Fibroblast of mammary gland (primary cell): ENCODE data around the gene TIMM29.

Experiments
- DNase-seq: peaks from one replicate; pipeline ENCODE4 v3.0.0-alpha.2; 2010; ENCODE audit warnings: low read depth
- H3K4me3 ChIP-seq: 2 replicates; pipeline ENCODE4 v1.5.1; 2011; ENCODE audit warnings: low read depth, mild to moderate bottlenecking, low read length, moderate library complexity; ENCODE audit not compliant: control insufficient read depth
- CTCF ChIP-seq: conservative IDR thresholded peaks from 2 replicates; pipeline ENCODE4 v1.5.1; 2011; ENCODE audit warnings: low read depth, low read length, inconsistent platforms; ENCODE audit not compliant: control insufficient read depth, insufficient read depth

TIMM29 gene

DNA sequence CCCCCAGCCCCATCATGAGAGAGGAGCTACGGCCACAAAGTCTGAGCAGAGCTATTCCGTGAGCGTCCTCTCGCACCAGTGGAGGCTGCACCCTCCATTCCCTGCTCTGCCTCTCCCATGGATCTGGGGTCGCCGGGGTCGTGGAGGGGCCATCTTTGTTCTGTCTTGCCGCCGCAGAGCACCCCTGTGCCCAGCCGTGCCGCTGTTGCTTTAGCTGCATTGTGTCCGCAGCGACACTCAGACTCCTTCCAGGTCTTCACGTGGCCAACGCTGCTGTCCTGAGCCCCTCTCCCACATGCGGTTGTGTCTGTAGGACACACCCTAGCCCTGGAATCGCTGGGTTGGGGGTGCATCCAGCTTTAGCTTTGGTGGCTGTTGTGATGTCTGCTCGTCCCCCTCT lies 16.0 kb upstream of the TIMM29 start:
- DNase-seq = no peak
- TF ChIP-seq CTCF = no peak
- no peak overlapping the region for H3K4me3 ChIP-seq

DNA sequence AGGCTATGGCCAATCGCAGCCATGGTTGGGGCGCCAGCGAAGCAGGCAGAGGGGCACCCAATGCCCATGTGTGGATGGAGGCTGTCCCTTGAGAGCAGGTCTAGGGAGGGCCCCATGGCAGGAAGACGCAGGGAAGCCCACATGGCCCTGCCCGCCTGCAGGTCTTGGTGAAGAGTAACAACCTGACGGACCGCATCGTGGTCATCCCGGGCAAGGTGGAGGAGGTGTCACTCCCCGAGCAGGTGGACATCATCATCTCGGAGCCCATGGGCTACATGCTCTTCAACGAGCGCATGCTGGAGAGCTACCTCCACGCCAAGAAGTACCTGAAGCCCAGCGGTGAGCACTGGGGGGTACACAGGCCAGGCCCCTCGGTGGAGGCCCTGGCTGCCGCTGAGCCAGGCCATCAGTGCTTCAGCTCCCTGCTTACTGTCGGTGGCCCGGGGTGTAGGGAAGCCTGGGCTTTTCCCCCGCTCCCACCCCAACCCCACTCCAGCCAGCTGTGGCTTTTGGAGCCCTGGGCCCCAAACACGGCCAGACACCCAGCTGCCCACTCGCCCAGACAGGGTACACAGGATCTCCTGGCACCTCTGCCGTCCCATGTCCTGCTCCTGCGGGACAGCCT lies 14.8 kb upstream of the TIMM29 start:
- no peak for TF ChIP-seq CTCF
- no peak overlapping the region for H3K4me3 ChIP-seq
- no peak for DNase-seq

DNA sequence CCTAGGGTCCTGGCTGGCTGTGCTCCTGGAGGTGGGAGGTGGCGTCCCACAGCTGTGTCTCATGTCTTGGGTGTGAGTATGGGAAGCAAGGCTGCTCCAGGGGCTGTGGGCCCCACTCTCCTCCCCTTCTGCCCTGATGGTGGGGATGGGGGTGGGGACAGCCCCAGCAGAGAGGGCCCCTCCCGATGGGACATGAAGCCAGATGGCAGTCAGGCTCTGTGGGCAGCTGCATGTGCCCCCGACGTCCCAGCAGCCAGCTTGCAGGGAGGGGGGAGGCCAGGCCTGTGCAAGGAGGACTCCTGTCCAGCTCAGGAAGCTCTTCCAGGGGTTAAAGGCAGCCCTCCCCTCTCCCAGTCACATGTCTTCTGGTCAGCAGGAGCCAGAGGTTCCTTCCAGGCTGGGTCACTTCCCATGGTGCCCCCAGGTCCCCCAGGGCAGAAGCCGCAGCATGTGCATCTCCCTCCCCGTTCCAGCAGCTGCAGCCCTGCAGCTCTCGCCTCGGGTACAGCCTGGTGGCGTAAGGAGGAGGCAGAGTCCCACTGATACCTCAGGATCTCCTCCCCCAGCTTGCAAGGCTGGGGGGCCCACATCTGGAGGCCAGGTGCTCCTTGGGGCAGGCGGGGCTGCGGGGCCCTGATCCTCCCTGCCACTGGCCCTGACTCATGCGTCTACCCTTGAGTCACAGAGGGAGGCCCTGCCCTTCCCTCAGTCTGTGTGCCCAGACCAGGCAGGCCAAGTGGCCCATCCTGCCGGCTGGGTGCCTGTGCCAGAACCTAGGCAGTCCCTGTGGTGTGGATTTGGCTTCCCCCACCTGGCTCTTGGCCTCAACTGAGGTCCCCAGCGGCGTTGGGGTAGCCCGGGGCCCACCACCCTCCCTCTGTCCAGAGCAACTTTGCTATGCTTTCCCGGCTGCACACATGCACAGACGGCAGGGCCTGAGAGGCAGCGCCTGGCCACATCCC lies 13.2 kb upstream of the TIMM29 start:
- no peak overlapping the region for H3K4me3 ChIP-seq
- peak; percentile 57 for TF ChIP-seq CTCF
- peak; percentile 96 for DNase-seq

- no peak for TF ChIP-seq CTCF
- no peak for DNase-seq
Measured at GRCh38 chr19:10916602-10917001, 12.0 kb upstream of the TIMM29 start.

DNA sequence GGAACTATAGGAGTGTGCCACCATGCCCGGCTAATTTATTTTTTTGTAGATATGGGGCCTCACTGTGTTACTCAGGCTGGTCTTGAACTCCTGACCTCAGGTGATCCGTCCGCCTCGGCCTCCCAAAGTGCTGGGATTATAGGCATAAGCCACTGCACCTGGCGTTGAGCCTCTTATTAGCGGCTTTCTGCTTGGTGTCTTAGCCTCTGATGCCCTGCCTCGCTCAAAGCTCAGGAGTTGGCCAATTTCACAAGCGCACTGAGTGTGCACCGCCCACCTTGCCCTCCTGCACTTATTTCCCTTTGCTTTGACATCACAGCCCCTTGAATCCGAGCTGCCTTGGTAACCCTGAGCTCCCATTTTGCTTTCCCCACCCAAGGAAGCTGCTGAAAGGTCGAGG lies 10.3 kb upstream of the TIMM29 start:
- DNase-seq = no peak
- no peak overlapping the region for H3K4me3 ChIP-seq
- TF ChIP-seq CTCF = no peak

More at GRCh38 chr19:10916602-10917001, 12.0 kb upstream of the TIMM29 start:
- no peak overlapping the region for H3K4me3 ChIP-seq

GRCh38 chr19:10919352-10920287 lies 9.0 kb upstream of the TIMM29 start:
- DNase-seq = no peak
- H3K4me3 ChIP-seq = no peak overlapping the region
- no peak for TF ChIP-seq CTCF
